Measurements from ENCODE around the gene ZFYVE9.

The ZFYVE9 gene

DNA sequence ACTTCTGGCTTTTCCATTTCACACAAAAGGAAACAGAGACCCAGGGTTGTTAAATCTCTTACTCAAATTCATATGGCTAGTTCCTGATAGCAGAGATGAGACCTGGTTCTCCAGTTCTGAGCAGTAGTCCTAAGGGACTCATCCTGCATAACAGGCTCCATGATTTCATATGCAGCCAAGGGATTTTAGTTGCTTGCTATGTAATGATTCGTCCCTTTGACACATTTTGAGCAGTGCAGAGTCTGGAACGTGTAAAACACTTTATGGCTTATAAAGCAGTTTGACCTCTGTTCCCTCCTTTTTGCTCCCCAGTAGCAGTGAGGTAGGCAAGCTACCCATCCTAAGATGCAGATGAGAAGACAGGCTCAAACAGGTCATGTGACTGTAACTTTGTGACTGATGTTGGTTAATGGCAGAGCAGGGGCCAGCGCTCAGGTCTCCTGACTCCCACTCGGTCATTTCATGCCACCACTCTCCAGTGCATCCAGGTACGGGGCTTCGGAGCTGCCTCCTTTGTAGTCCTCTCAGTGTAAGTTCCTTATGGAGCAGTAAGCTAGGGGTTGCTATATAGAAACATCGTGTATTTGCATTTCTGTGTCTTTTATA lies 199.9 kb downstream of the ZFYVE9 start:
- DNase-seq (ENCODE audit: low read depth in 2 of 2): no peak

DNA sequence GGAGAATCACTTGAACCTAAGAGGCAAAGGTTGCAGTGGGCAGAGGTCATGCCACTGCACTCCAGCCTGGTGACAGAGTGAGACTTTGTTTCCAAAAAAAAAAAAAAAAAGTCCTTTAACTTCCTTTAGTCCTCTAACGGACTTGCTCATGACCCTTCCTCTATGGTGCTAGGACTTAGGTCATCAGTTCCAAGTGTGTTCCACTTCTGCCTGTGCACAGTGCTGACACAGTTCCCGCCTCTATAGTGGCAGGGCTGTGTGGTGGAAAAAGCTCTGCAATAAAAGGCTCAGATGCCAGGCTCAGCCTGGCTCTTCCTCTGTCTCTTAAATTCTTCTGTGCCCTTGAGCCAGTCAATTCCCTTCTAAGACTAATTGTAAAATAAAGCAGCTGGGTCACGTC lies 202.1 kb downstream of the ZFYVE9 start:
- DNase-seq (ENCODE audit: low read depth in 2 of 2): no peak

DNA sequence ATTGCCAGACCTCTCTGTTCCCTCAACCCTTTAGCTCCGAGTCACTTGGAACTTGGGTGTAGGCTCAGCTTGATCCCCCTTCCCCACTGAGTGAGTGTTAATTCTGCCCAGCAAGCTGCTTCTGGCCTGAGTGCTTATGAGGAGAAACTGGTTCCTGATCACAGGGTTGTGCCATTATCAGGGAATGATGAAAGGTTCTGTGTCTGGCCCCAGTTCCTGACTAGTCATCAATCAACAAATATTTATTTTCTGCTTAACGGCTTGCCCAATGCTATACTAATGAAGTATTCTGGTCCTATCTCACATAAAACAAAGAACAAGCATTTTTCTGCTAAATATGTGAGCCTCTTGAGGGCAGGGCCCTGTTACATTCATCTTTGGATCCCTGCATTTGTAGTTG lies 203.4 kb downstream of the ZFYVE9 start:
- DNase-seq (ENCODE audit: low read depth in 2 of 2): no peak

DNA sequence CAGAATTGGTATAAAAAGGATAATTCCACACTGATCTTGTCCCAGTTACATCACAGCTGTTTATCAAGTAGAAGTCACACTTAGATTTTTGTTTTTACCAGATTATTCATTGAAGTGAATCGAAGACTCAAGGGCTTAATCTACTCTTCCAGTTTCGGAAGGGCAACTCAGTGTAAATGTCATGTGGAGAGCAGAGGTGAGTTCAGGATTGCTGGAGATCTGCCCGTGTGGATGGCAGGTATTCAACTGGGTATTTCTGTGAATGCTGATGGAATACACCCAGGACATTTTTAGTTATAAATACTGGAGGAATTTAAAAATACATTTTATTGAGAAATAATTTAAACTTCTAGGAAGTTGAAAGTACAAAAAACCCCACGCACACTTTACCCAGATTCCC lies 204.8 kb downstream of the ZFYVE9 start:
- no peak for DNase-seq (ENCODE audit: low read depth in 2 of 2)

DNA sequence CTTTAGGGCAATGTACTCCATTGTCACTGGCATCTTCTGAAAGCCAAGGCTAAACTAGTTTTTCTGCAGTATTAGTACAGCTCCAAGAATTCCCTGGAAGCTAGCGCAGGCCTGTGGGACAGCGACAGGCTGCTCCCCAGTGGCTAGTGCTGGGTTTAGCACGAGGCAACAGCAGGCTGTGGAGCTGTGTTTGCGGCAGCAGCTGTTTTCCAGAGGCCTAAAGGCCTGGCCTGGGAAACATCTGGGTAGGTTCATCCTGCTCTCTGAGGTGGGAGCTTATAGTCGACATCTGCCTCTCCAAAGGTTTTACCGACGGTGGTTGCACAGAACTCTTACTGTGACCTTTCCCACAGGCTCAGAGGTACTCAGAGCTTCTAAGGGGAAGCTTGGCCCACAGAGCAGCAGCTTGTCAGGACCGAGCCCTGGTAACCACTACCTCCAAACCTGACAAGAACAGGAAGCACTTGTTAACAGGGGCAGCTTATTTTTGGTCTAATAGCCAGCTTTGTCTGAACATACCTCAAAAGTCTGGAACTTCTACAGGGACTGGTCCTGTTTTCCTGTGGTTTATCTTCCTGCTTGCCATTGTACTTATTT lies 206.9 kb downstream of the ZFYVE9 start:
- DNase-seq (ENCODE audit: low read depth in 2 of 2): no peak

DNA sequence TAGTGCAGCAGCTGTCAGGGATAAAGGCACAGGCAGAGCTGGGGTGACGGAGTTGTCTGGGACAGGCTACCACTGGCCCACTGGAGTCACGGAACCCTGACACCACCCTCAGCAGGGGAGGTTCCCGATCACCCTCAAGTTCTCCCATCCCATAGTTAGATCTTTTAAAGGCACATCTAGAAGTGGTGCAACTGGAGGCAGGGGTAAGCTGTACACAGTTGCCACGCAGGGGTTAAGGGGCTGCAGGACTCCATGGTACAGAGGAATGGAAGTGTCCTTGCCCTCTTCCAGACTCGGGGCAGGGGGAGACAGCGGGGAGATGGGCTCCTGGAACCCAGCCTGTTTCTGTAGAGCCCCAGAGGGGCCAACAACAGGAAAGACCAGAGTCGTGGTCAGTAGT lies 210.8 kb downstream of the ZFYVE9 start:
- no peak for DNase-seq (ENCODE audit: low read depth in 2 of 2)

DNA sequence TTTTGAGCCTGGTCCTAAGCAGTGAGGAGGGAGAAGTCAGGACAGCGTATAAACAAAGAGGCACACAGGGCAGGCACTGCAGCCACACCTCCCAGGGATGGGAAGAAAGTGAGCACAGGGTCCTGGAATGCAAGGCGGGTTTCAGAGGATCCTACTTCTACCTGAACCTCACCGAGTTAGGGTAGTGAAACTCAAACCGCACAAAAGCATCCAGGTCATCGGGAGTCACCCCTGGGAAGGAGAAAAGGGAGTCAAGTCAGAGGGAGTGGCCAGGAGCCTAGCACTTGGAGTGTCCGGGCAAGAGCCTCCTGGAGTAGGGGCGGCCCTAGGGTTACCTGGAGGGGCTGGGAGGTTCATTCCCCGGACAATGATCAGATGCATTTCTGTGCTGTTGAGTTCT lies 213.5 kb downstream of the ZFYVE9 start:
- DNase-seq (ENCODE audit: low read depth in 2 of 2): no peak

DNA sequence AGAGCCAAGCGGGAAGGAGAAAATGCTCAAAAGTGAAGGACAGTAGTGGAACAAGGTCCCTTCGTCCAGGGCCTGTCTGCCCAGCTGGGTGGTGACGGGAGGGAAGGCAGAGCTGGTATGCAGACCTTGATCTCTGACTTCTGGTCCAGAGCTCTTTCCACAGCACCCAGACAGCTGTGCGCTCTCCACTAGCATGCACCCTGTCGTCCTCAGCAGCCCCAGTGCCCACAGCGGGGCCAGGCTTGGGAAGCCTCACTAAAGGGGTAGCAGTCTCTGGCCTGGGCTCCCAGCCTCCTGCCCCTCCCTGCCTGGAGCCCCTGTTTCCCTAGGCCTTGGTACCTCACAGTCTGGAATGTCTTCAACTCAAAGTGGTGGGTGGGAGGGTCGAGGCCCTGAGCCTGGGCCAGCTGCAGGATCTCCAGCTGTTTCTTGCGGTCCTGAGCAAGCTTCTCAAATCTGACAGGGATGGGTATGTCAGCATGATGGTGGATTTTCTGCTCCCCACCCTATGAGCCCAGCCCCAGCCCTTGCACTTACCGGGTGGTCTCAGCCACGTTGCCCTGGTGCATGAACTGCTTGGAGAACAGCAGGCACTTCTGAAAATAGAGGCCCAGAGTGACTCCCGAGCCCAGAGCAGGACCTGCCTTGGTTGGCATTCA lies 214.1 kb downstream of the ZFYVE9 start:
- no peak for DNase-seq (ENCODE audit: low read depth in 2 of 2)

DNA sequence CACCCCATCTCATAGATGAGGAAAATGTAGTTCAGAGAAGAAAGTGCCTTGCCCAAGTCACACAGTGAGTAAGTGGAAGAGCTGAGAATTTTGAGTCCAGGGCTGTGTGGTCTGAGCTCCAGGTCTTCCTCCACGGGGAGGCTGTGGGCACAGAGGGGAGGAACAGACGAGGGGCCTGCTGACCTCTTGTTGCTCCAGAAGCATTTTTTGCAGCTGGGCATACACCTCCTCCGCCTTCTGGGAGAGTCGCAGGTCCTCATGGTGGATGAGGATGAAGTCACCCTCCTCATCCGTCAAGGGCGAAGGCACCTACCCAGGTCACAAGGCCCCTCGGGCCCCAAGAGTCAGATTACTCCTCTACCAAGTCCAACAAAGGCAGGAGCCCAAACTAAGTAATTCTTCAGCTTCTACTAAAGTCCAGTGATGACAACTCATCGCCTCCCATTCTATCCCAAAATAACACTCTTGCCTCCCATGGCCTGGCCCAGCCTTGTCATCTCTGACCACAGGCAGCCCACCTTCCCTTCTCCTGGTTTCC lies 215.0 kb downstream of the ZFYVE9 start:
- no peak for DNase-seq (ENCODE audit: low read depth in 2 of 2)

DNA sequence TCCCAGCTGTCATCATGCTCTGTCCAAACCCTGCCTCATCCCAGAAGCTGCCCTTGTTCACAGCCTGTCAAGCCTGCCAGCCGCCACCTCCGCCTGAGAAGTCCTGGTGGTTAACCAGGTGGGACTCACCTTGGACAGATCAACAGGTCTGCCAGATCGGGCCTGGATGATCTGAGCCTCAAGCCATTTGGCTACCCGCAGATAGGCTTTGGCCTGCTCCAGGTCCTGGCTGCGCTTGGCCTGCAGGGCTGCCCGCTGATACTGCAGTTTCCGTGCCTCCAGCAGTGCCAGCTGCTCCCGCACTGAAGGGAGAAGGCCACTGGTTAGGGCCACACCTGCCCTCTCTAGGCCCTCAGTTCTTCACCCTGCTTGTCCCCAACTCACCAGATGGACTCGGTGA lies 215.5 kb downstream of the ZFYVE9 start:
- no peak for DNase-seq (ENCODE audit: low read depth in 2 of 2)

DNA sequence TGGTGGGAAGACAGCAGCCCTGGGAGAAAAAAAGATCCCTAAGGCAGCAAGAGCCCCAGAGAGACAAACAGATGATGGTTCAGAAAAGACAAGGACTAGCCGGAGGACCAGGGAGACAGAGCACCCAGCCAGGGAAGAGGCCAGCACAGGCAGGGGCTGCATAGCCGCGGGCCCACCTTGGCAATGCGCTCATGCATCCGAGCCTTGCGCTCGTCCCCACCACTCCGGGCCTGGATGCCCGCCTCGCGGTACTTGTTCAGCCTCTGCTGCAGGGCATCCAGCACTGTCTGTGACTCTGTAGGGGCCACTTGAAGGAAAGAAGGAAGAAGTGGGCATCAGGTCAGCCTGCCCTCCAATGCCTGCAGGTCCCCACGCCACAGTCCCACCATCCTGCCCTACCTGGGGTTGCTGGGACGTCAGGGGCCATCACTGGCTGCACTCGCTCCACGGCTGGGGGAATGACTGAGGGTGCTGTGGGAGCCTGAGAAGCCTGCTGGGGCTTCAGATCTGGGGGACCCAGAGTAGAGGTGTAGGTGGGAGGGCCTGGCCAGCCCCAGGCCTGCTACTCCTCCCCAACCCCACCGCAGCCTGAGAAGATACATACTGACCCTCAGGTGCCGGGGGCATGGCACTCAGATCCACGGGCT lies 217.1 kb downstream of the ZFYVE9 start:
- DNase-seq (ENCODE audit: low read depth in 2 of 2): no peak

DNA sequence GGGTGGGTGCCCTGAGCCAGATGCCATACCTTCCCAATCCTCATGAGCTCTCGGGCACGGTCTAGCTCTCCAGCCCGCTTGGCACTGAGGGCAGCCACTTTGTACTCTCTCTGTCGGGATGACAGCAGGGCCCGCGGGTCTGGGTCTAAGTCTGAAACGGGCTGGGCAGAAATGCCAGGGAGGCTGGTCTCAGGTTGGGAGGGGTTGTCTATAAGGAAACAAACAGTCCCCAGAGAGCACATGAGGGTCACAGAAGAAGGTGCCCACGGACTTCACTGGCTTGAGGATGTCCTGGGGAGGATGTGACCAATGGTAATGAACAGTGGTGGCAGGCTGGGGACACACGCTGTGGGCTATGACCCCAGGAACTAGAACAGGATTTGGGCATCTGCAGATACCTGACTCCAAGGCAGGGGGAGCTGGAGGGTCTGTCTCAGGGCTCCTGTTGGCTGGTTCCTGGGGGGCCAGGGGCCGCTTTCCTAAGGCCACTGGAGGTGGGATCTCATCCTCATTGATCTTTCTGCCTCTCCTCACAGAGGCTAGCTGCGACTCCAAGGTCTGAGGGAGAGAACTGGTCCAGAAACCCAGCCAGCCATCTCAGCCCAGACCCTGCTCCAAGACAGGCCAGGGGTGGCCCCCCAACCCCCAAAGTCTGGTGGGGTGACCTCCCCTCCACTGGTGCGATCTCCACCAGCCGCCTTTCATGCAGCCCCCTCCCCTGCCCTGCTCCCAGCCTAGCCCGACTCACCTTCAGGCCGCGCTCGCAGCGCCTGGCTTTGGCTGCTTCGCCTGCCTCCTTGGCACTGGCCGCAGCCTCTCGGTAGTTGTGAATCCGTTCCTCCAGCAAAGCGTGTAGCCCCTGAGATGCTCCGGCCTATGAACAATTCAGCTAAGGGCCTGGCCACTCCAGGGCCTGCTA lies 218.0 kb downstream of the ZFYVE9 start:
- DNase-seq (ENCODE audit: low read depth in 2 of 2): no peak

DNA sequence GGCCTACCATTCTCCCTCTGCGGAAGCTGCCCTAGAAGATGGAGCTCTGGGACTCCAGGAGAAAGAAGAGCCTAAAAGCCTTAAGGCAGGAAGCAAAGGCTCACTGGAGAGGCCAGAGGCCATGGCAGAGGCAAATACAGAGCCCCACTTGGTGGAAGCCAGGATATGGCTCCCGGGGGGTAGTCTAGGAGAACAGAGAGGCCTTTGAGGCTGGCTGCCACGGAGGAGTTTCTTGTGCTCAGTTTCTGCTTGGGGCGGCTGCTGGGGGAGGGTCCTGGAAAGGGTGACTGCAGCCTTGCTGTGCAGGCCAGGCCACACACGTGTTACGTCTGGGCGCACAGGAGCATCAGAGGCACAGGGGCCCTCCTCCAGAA lies 218.7 kb downstream of the ZFYVE9 start:
- DNase-seq (ENCODE audit: low read depth in 2 of 2): no peak

DNA sequence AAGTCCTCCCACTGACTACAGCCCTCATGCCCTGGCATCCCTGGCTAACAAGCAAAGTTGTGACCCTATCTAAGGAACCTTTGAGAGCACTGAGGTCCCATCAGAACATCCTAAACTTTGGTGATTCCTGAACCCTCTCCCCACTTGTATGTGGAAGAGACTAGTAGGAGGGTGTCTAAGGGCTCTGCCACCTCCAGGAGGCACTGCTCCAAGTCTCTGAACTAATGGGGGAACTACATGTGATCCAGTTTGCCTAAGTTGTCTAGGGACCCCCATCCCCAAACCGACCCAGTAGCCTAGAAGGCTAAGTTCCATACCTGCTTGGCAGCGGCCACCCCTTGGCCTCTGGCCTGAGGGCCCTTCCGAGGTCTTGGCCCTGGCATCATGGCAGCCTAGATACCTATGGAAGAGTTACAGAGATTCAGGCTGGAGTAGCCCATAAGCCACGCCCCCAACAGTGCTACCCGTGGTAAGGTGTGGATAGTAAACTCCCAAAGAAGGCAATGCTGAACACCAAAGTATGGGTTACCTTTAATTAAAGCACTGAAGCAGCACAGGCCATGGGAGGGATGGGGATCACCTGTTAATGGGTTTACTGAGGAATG lies 222.4 kb downstream of the ZFYVE9 start:
- DNase-seq (ENCODE audit: low read depth in 2 of 2): no peak

DNA sequence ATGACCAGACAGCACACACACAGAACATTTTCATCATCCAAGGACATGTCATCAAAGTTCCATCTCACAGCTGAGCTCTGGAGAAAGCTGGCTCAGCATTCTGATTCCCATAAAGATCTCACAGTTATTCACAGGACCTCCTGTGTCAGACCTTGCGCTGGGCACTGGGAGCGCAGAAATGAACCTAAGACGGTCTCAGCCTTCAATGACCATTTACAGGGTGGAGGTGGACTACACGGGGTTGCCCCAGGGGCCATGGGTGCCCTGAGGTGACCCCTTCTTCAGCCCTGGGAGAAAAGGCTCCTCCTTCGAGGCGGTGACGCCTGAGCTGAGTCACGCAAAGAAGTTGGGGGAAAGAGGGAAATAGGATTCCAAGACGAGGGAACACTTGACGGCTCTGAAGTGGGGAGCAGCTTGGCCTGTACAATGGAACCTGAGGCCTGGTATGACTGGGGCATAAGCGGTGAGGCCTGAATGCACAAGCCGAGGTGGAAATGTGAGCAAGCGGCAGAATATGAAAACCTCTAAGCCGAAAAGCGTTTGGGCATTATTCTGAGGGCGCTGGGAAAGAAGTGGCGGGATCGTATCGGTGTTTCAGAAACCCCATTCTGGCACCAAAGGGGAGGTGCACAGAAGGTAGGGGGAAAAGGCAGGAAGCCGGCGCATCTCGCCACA lies 223.3 kb downstream of the ZFYVE9 start:
- DNase-seq (ENCODE audit: low read depth in 2 of 2): no peak

DNA sequence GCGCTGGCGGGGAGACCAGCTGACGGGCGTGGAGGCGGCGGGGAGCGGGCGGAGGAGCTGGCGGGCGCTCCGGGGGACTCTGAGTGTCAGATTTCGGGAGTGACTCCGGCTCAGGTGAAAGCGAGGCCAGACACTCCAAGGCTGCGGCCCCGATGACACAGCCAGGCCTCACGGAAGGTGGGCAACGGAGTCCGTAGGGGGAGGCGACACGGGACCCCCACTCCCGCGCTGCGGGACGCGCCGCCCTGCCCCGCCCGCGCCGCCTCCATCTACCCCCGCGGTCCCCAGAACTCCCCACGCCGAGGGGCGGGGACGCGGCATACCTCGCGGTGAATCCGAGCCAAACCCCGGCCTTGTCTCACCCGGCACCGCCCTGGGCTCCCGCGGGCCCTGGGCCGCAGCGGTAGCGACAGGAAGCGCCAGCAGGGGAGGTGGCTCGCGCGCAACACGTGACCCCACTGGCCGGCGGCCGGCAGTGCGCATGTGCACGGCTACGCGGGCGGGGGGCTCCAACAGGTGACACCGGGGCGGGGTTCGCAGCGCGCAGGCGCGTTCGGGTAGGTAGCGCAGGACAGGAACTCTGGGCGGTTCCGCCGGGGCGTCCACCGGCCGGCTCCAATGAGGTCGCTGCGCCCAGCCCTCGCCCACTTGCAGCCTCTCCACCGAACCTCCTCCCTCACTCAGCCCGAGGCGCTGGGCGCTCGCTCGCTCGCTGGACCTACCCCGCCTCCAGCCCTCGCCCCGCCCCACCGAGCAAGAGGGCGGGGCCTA lies 224.0 kb downstream of the ZFYVE9 start, which contains the start of gene CC2D1B:
CC2D1B (minus strand) TSS at position 460 of the 771 bp plus-strand sequence. CDS start 1,585 bp downstream, outside the sequence.
- peak; percentile 98 to 99 for DNase-seq (ENCODE audit: low read depth in 2 of 2)

DNA sequence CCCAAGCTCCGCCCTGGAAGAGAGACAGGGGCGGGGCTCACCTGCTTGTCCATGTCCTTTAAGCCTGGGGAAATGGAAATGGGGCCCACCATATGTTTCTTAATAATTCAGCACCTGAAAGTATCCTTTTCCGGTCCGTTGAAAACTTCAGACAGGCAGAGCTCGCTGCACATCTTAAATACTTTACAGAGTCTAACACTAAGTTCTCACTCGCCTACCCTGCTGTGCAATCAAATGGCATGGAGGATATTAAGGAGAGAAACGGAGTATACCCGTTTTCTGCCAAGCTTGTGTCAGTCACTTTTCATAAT lies 224.6 kb downstream of the ZFYVE9 start:
- DNase-seq (ENCODE audit: low read depth in 2 of 2): no peak

DNA sequence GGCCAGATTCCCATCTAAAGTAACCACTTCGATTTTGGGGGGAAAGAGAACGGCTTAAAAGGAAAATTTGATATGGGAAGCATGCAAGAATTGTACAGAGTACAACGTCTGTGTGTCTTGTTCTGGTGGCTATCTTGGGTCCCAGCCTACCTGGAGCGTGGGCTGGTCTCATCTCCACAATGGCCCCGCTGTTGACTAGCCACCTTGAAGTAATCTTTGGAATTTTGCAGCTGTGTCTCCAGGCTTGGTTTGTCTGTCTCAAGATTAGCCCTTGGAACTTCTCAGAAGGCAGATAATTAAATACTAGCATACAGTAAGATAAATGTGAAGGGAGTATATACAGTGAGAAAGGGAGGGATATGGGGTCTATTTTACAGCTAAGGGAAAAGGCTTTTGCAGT lies 225.4 kb downstream of the ZFYVE9 start:
- DNase-seq (ENCODE audit: low read depth in 2 of 2): no peak

DNA sequence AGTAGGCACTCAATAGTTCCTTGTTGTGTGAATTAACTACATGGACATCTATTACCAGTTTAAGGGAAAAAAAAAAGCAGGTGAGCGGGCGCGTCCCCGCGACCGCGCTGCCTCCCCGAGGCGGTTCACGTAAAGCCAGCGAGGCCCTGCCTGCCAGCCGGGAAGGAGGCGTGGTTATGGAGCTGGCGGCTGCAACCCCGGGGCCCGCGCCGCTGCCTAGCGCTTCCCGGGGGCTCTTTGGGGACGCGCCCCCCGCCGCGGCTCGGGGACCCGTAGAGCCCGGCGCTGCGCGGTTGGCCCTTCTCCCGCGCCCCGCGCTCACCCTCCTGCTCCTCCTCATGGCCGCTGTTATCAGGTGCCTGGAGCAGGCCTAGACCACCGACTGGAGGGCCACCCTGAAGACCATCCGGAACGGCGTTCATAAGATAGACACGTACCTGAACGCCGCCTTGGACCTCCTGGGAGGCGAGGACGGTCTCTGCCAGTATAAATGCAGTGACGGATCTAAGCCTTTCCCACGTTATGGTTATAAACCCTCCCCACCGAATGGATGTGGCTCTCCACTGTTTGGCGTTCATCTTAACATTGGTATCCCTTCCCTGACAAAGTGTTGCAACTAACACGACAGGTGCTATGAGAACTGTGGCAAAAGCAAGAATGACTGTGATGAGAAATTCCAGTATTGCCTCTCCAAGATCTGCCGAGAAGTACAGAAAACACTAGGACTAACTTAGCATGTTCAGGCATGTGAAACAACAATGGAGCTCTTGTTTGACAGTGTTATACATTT lies 226.7 kb downstream of the ZFYVE9 start:
- peak; percentile 35 to 40 for DNase-seq (ENCODE audit: low read depth in 2 of 2)

All from stimulated activated CD8-positive, alpha-beta memory T cell treated with anti-CD3 and anti-CD28 coated beads, Interleukin-2, amount 100 ng/mL, for 48 hours (primary cell).